Epithelial cell of proximal tubule (primary cell): ENCODE results near the gene MARK2. TPM values are rescaled to one million over a fixed set of nuclear protein-coding genes. Genes with fewer than 3 reads are reported as not detected.

Experiments used
- DNase-seq: peaks from one replicate; pipeline ENCODE4 v3.0.0-alpha.2; 2011; ENCODE audit warnings: low read depth
- H3K4me3 ChIP-seq: 2 replicates; pipeline ENCODE4 v1.5.1; 2011; ENCODE audit warnings: low read depth, mild to moderate bottlenecking, low read length
- CTCF ChIP-seq: conservative IDR thresholded peaks from 2 replicates; pipeline ENCODE4 v1.5.1; 2012; ENCODE audit warnings: low read depth, mild to moderate bottlenecking, low read length
- total RNA-seq: library from RNA; depleted of rRNA; stranded (reverse); fragments of >200 nt; gene quantifications from 2 replicates; pipeline ENCODE4 v1.2.3, GENCODE V29; 2015

MARK2 gene
- total RNA-seq, 1 donor from 2014 or later, result 36.2 TPM

GRCh38 chr11:63920939-63921417 is 82.1 kb downstream of the MARK2 start:
- H3K4me3 ChIP-seq, result no peak overlapping the region
- no peak for DNase-seq
- TF ChIP-seq CTCF, result peak; percentile 60

- no peak for DNase-seq
- no peak for TF ChIP-seq CTCF
- no peak overlapping the region for H3K4me3 ChIP-seq
Observed at GRCh38 chr11:63922673-63923192, 83.8 kb downstream of the MARK2 start.

GRCh38 chr11:63923319-63923718 is 84.4 kb downstream of the MARK2 start:
- no peak for TF ChIP-seq CTCF
- no peak for DNase-seq
- no peak overlapping the region for H3K4me3 ChIP-seq

GRCh38 chr11:63929616-63930015 is 90.7 kb downstream of the MARK2 start:
- H3K4me3 ChIP-seq, result no peak overlapping the region
- no peak for TF ChIP-seq CTCF
- no peak for DNase-seq

GRCh38 chr11:63931045-63931444 is 92.1 kb downstream of the MARK2 start:
- no peak overlapping the region for H3K4me3 ChIP-seq
- no peak for TF ChIP-seq CTCF
- DNase-seq, result no peak

GRCh38 chr11:63931876-63932275 is 93.0 kb downstream of the MARK2 start:
- H3K4me3 ChIP-seq, result no peak overlapping the region
- no peak for TF ChIP-seq CTCF
- no peak for DNase-seq

- H3K4me3 ChIP-seq, result no peak overlapping the region
- DNase-seq, result no peak
- TF ChIP-seq CTCF, result no peak
Observed at GRCh38 chr11:63933459-63933858, 94.5 kb downstream of the MARK2 start.
